HepG2 (cell line): ENCODE results near the gene HPS4. TPM values are rescaled to one million over a fixed set of nuclear protein-coding genes. Genes with fewer than 3 reads are reported as not detected.

ENCODE experiments used
- ATAC-seq: fragments of 200-7000 bp; cut with Tn5 transposase; 3 replicates; pipeline ENCODE4 v1.9.1; 2020; ENCODE audit warnings: mild to moderate bottlenecking, moderate library complexity
- BruUV-seq: library from RNA; stranded (reverse); fragments of 400-500 nt; replicated peaks from 2 replicates; lab custom pipeline; 2021; lab: Mats Ljungman, UMichigan
- CTCF ChIA-PET: fragments of 300-600 bp; formaldehyde crosslinking; extraction: SDS; loops from one replicate; lab custom pipeline; 2021; ENCODE audit warnings: low total read pairs, inconsistent platforms, low intra/inter-chr PET ratio; lab: Yijun Ruan, JAX
- POLR2A ChIA-PET: fragments of 350-600 bp; sonication (Branson Sonifier 250); formaldehyde crosslinking; loops from one replicate; lab custom pipeline; 2020; ENCODE audit warnings: antibody characterized with exemption, inconsistent platforms; lab: Yijun Ruan, JAX
- DNase-seq: peaks from one replicate; pipeline ENCODE4 v3.0.0-alpha.2; 2015; ENCODE audit warnings: low spot score
- FAIRE-seq: peaks from 3 replicates; lab custom pipeline; 2011; peaks lifted over from hg19 to GRCh38; lab: Jason Lieb, UNC
- H2AFZ ChIP-seq: one replicate; pipeline ENCODE4 v1.6.1; 2011; ENCODE audit warnings: low read length, inconsistent platforms
- H3K27ac ChIP-seq: fragments of 300-600 bp; 3 replicates; pipeline ENCODE4 v1.8.0; 2011; ENCODE audit warnings: mixed run types, mild to moderate bottlenecking, mixed read lengths, low read length, inconsistent platforms; ENCODE audit not compliant: insufficient read depth; ENCODE audit errors: extremely low read length
- H3K27me3 ChIP-seq, 2 experiments: fragments of 200-600 bp in 1 of 2; 2 replicates in 1 of 2; 3 replicates in 1 of 2; pipeline versions ENCODE4 v1.6.0 to v1.8.0; 2011; ENCODE audit warnings: low read length in 2 of 2, mild to moderate bottlenecking in 2 of 2, moderate library complexity in 2 of 2, inconsistent platforms in 1 of 2; ENCODE audit not compliant: insufficient read depth in 2 of 2, control insufficient read depth in 1 of 2
- H3K36me3 ChIP-seq, 2 experiments: fragments of 200-600 bp in 1 of 2; replicated peaks in 1 of 2; 2 replicates in 1 of 2; 3 replicates in 1 of 2; pipeline versions ENCODE4 v1.5.1 to v1.8.0; 2011; ENCODE audit warnings: low read length in 2 of 2, inconsistent platforms in 1 of 2; ENCODE audit not compliant: insufficient read depth in 2 of 2, control insufficient read depth in 1 of 2
- H3K4me1 ChIP-seq: 2 replicates; pipeline ENCODE4 v1.5.1; 2012; ENCODE audit warnings: low read length, inconsistent platforms; ENCODE audit not compliant: insufficient read depth
- H3K4me2 ChIP-seq: 2 replicates; pipeline ENCODE4 v1.6.0; 2011; ENCODE audit warnings: low read depth, low read length, inconsistent platforms
- H3K4me3 ChIP-seq, 3 experiments: fragments of 200-600 bp in 1 of 3; sonication (generic), shearing (Covaris generic) in 1 of 3; replicated peaks in 1 of 3; 2 replicates each; pipeline ENCODE4 v1.5.1; 2011 to 2016; ENCODE audit warnings: low read length in 3 of 3, inconsistent platforms in 2 of 3, low read depth in 2 of 3, mild to moderate bottlenecking in 2 of 3, control low read depth in 1 of 3, mixed read lengths in 1 of 3; ENCODE audit not compliant: insufficient read depth in 1 of 3
- H3K79me2 ChIP-seq: one replicate; pipeline ENCODE4 v1.6.1; 2011; ENCODE audit warnings: low read length, inconsistent platforms; ENCODE audit not compliant: insufficient read depth
- H3K9ac ChIP-seq: 2 replicates; pipeline ENCODE4 v1.6.0; 2011; ENCODE audit warnings: mild to moderate bottlenecking, low read depth, low read length, inconsistent platforms; ENCODE audit not compliant: insufficient read depth
- H3K9me3 ChIP-seq: 2 replicates; pipeline ENCODE4 v1.5.1; 2012; ENCODE audit warnings: mild to moderate bottlenecking, low read length
- H4K20me1 ChIP-seq: 2 replicates; pipeline ENCODE4 v1.6.0; 2011; ENCODE audit warnings: inconsistent platforms, mild to moderate bottlenecking, low read length, moderate library complexity; ENCODE audit not compliant: insufficient read depth
- AGO2 ChIP-seq: fragments of 200-400 bp; formaldehyde crosslinking; optimal IDR thresholded peaks from 2 replicates; pipeline ENCODE3; 2017; ENCODE audit warnings: mild to moderate bottlenecking, low read depth, low read length, moderate library complexity
- HNRNPH1 ChIP-seq: fragments of 200-400 bp; formaldehyde crosslinking; optimal IDR thresholded peaks from 2 replicates; pipeline ENCODE3; 2017; ENCODE audit warnings: mild to moderate bottlenecking, low read depth, low read length
- KLF9 ChIP-seq: IDR thresholded peaks from 2 replicates; pipeline ENCODE4 v1.6.1; 2016; ENCODE audit warnings: low read depth
- PAX8 ChIP-seq: sonication (generic); formaldehyde crosslinking; IDR thresholded peaks from 2 replicates; pipeline ENCODE4 v1.8.0; 2022; ENCODE audit warnings: mild to moderate bottlenecking, missing genetic modification reagents, borderline replicate concordance
- ZNF652 ChIP-seq: IDR thresholded peaks from 2 replicates; pipeline ENCODE4 v1.6.1; 2016; ENCODE audit warnings: low read depth, borderline replicate concordance
- WGBS: methylation state at CpG from one replicate; pipeline ENCODE4 v1.1.6; 2017; ENCODE audit warnings: low lambda C conversion rate; 5-methylcytosine and 5-hydroxymethylcytosine counted together
- in situ Hi-C: cut with HindIII; loops from 2 replicates; pipeline ENCODE4 v1.10.0; 2017; ENCODE audit warnings: low pct_unique_long_range_greater_than_20kb; ENCODE audit not compliant: extremely low pct_ligation_motif_present
- intact Hi-C: fragments of 100-400 bp; cut with micrococcal nuclease; formaldehyde crosslinking; loops from one replicate; pipeline ENCODE4 v1.10.0; 2022; ENCODE audit not compliant: unreplicated experiment
- polyA plus RNA-seq, 8 experiments: library from polyadenylated mRNA; depleted of rRNA in 3 of 8; stranded (reverse) in 7 of 8; unstranded in 1 of 8; fragments of >200 nt; fragmentation: Illumina TruSeq in 4 of 8; extraction: Trizol in 4 of 8; gene quantifications; 2 replicates each; pipeline versions ENCODE4 v1.2.1 to v1.2.3, GENCODE V29; 2011 to 2016; ENCODE audit warnings: low read depth in 4 of 8, missing spikeins in 1 of 8, mixed read lengths in 1 of 8; ENCODE audit not compliant: insufficient read depth in 1 of 8
- total RNA-seq, 5 experiments: library from RNA; depleted of rRNA; stranded (reverse); fragments of >200 nt; fragmentation: Illumina TruSeq; extraction: Trizol; gene quantifications; 2 replicates each; pipeline ENCODE4 v1.2.3, GENCODE V29; 2016; ENCODE audit warnings: low read depth in 1 of 5
- TF ChIP-seq, protein P1 (sequence below): sonication (generic); formaldehyde crosslinking; IDR thresholded peaks from 2 replicates; pipeline ENCODE4 v1.5.0; 2020; ENCODE audit warnings: missing genetic modification reagents
- TF ChIP-seq, protein P2 (sequence below): sonication (generic); formaldehyde crosslinking; IDR thresholded peaks from 2 replicates; pipeline ENCODE4 v1.5.1; 2020; ENCODE audit warnings: missing genetic modification reagents, mild to moderate bottlenecking, borderline replicate concordance

Gene HPS4
- total and polyA plus RNA-seq, 2 of the 13 experiments (the other 11 are each of a cell fraction or from before 2014, with no cell fraction given), result 27.4 to 34.0 TPM

DNA sequence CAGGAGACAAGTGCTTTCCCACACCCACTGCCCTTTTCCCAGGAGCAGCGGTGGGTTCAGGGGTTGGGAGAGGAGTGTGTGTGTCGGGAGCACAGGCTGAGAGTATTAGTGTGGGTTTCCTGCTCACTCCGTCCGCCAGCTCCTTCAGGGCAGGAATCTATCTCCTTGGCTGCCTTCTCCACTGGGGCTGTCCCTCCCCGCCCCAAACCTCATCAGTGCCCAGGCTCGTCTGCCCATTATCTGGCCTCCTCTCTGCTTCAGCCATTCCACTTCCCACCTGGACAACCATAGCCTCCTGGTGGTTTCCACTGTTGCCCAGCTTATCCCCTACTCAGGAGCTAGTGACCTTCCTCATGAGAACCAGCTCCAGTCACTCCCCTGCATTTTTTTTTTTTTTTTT is 34.6 kb downstream of the HPS4 start:
- no peak for TF ChIP-seq HNRNPH1
- TF ChIP-seq AGO2, result peak; percentile 8
- ATAC-seq, result no peak
- no peak overlapping the region for H2AFZ ChIP-seq
- no peak for FAIRE-seq
- CTCF ChIA-PET, result no interaction called here
- no peak overlapping the region for H3K27ac ChIP-seq
- intact Hi-C loops, result no loop called here
- no peak overlapping the region for H3K9ac ChIP-seq
- in situ Hi-C loops, result no loop called here
- no peak for DNase-seq
- whole genome bisulfite sequencing, result 98% methylated on average over 6 of the region's 6 CpGs
- H4K20me1 ChIP-seq, result no peaks in the 10 kb centered on the region
- no peaks in the 10 kb centered on the region for H3K27me3 ChIP-seq
- BruUV-seq, result no TSS peak
- peaks cover 9 to 29% of the 10 kb centered on the region in 2 experiments for H3K36me3 ChIP-seq
- H3K4me3 ChIP-seq, result no peak overlapping the region
- no peaks in the 10 kb centered on the region for H3K79me2 ChIP-seq
- POLR2A ChIA-PET, result no interaction called here
- H3K4me2 ChIP-seq, result no peak overlapping the region
- H3K4me1 ChIP-seq, result no peaks in the 10 kb centered on the region
- H3K9me3 ChIP-seq, result no peaks in the 10 kb centered on the region

DNA sequence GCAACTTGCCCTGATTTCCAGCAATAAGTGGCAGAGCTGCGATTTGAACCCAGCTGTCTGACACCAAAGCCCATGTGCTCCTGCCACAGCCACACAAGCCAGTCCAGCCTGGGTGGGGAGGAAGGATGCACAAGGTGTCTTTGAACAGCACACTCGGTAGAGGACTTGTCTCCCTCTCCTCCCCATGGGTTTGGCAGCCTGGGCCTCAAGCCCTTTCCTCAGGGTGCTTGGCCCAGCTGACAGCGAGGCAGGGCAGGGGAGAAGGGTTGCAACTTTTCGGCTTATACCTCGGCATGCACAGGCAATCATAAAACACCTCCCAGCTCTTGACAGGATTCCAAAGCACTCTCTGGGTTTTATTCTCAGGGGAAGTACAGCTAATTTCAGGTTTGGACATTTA is 35.2 kb downstream of the HPS4 start:
- CTCF ChIA-PET, result no interaction called here
- 28% methylated on average over 2 of the region's 5 CpGs for WGBS
- H3K9me3 ChIP-seq, result no peaks in the 10 kb centered on the region

More for the DNA sequence above, 35.2 kb downstream of the HPS4 start:
- POLR2A ChIA-PET, result no interaction called here
- Histone ChIP-seq H3K36me3 (peaks cover 6 to 23% of the 10 kb centered on the region in 2 experiments), H3K9ac (no peak overlapping the region), H3K4me1 (no peaks in the 10 kb centered on the region), H3K4me2 (no peak overlapping the region), H3K79me2 (no peaks in the 10 kb centered on the region), H4K20me1 (no peaks in the 10 kb centered on the region), H3K4me3 (no peak overlapping the region), H2AFZ (no peak overlapping the region), H3K27me3 (no peaks in the 10 kb centered on the region), H3K27ac (no peak overlapping the region)
- DNase-seq, result no peak
- in situ Hi-C loops, result no loop called here
- no TSS peak for BruUV-seq
- intact Hi-C loops, result no loop called here
- FAIRE-seq, result no peak
- no peak for ATAC-seq
- TF ChIP-seq ZNF652 (CRISPR knock-in tag) (no peak), KLF9 (CRISPR knock-in tag) (no peak), PAX8 (CRISPR knock-in tag) (no peak)
- TF ChIP-seq, protein P1, sequence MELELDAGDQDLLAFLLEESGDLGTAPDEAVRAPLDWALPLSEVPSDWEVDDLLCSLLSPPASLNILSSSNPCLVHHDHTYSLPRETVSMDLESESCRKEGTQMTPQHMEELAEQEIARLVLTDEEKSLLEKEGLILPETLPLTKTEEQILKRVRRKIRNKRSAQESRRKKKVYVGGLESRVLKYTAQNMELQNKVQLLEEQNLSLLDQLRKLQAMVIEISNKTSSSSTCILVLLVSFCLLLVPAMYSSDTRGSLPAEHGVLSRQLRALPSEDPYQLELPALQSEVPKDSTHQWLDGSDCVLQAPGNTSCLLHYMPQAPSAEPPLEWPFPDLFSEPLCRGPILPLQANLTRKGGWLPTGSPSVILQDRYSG, result no peak
- TF ChIP-seq, protein P2, sequence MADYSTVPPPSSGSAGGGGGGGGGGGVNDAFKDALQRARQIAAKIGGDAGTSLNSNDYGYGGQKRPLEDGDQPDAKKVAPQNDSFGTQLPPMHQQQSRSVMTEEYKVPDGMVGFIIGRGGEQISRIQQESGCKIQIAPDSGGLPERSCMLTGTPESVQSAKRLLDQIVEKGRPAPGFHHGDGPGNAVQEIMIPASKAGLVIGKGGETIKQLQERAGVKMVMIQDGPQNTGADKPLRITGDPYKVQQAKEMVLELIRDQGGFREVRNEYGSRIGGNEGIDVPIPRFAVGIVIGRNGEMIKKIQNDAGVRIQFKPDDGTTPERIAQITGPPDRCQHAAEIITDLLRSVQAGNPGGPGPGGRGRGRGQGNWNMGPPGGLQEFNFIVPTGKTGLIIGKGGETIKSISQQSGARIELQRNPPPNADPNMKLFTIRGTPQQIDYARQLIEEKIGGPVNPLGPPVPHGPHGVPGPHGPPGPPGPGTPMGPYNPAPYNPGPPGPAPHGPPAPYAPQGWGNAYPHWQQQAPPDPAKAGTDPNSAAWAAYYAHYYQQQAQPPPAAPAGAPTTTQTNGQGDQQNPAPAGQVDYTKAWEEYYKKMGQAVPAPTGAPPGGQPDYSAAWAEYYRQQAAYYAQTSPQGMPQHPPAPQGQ (CRISPR knock-in tag), result no peak
